Measurements from ENCODE around the gene CCAR1.
"Not testable (repeated sequence)": the region's sequence is repeated elsewhere in the genome, so short reads cannot be mapped to it uniquely, and the experiment has no call there.

The CCAR1 gene

GRCh38 chr10:68829952-68830351 is 108.9 kb downstream of the CCAR1 start:
- DNase-seq = no peak

GRCh38 chr10:68831961-68832455 is 111.0 kb downstream of the CCAR1 start:
- DNase-seq = no peak

DNA sequence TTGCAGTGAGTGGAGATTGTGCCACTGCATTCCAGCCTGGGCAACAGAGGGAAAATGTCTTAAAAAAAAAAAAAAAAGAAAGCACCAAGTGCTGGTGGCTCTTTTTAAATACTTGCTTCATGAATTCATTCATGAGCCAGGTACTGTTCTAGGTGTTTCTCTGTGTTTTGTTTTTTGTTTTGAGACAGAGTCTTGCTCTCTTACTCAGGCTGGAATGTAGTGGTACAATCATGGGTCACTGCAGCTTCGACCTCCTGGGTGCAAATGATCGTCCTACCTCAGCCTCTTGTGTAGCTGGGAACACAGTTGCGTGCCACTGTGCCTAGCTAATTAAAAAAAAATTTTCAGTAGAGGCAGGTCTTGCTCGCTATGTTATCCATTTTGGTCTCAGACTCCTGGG is 111.6 kb downstream of the CCAR1 start:
- DNase-seq = no peak

DNA sequence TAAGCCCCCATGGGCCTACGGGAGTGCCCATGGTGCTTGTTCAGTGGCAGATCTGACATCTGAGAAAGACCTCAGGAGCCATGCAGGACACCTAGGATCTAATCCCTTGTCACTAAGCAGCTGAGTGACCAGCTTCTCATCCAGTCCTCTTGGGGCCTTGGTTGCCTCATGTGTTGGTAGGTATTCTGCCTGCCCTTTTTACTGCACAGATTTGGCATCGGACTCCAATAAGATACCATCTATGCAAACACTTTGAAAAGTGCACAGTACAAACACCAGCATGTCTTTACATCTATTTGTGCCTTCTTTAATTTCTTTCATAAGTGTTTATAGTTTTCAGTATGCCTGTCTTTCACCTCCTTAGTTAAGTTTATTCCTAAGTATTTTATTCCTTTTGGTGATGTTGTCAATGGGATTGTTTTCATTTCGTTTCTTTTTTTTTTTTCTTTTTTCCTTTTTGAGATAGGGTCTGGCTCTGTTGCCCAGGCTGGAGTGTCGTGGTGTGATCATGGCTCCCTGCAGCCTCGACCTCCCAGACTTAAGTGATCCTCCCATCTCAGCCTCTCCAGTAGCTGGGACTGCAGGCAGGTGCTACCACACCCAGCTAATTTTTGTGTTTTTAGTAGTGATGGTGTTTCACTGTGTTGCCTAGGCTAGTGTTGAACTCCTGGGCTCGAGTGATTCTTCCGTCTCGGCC is 116.7 kb downstream of the CCAR1 start:
- DNase-seq = no peak

DNA sequence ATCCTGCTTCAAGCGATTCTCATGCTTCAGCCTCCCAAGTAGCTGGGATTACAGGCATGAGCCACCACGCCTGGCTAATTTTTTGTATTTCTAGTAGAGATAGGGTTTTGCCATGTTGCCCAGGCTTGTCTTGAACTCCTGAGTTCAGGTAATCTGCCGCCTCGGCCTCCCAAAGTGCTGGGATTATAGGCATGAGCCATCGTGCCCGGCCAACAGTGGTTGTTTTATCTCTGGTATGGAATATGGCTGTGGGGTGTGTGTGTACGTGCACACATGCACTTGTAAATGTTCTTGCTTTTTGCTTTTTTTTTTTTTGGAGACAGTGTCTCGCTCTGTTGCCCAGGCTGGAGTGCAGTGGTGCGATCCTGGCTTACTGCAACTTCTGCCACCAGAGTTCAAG is 119.6 kb downstream of the CCAR1 start:
- DNase-seq = not testable (repeated sequence)

Data from activated CD8-positive, alpha-beta memory T cell treated with anti-CD3 and anti-CD28 coated beads for 24 hours (primary cell).